Gastrocnemius medialis (tissue), 4 donors: ENCODE data around the gene CCDC85A. TPM values are rescaled to one million over a fixed set of nuclear protein-coding genes. Genes with fewer than 3 reads are reported as not detected.
A peak's percentile ranks its signal among the peaks of the same experiment; 100 is the strongest.

Source experiments
- ATAC-seq, 2 donors: fragments of 150-250 bp; one replicate each; pipeline ENCODE4 v1.9.1; 2016
- DNase-seq, 2 donors: peaks; one replicate each; pipeline ENCODE4 v3.0.0-alpha.2; 2019
- H3K27ac ChIP-seq, 4 donors: fragments of 200-600 bp; sonication (generic); 1 replicate in 1 of 4; 2 replicates in 3 of 4; pipeline ENCODE4 v1.5.1; 2016 to 2018; ENCODE audit warnings: mild to moderate bottlenecking in 2 of 4, moderate library complexity in 1 of 4
- H3K27me3 ChIP-seq, 3 donors: fragments of 200-600 bp; sonication (generic) in 2 of 3; 1 replicate in 1 of 3; 2 replicates in 2 of 3; pipeline versions ENCODE4 v1.5.1 to v1.6.0; 2016 to 2019; ENCODE audit warnings: mild to moderate bottlenecking in 1 of 3, moderate library complexity in 1 of 3
- H3K36me3 ChIP-seq, 2 donors: fragments of 200-600 bp; sonication (generic) in 1 of 2; one replicate each; pipeline ENCODE4 v1.5.1; 2017 to 2018
- H3K4me1 ChIP-seq, 2 donors: fragments of 200-600 bp; sonication (generic) in 1 of 2; one replicate each; pipeline ENCODE4 v1.5.1; 2016 to 2017; ENCODE audit warnings: mild to moderate bottlenecking in 2 of 2
- H3K4me3 ChIP-seq, 4 donors: fragments of 200-600 bp; sonication (generic) in 3 of 4; 1 replicate in 1 of 4; 2 replicates in 3 of 4; pipeline ENCODE4 v1.5.1; 2016 to 2019; ENCODE audit warnings: mild to moderate bottlenecking in 2 of 4
- H3K9me3 ChIP-seq, 3 donors: fragments of 200-600 bp; sonication (generic) in 2 of 3; 1 replicate in 1 of 3; 2 replicates in 2 of 3; pipeline ENCODE4 v1.5.1; 2016 to 2019
- POLR2A ChIP-seq, 2 donors: fragments of 450-650 bp; IDR thresholded peaks; one replicate each; pipeline ENCODE4 v1.6.1; 2017; ENCODE audit warnings: antibody characterized with exemption in 2 of 2, mild to moderate bottlenecking in 2 of 2, moderate library complexity in 2 of 2
- in situ Hi-C, 4 donors: fragments of 200-750 bp; cut with MboI; loops; one replicate each; pipeline versions ENCODE4 v1.15.0 to v1.8.0; 2017; ENCODE audit warnings: low sequenced_read_pairs in 4 of 4
- intact Hi-C: fragments of 100-400 bp; cut with DNase I; formaldehyde crosslinking; loops from one replicate; pipeline ENCODE4 v1.15.1; 2023; ENCODE audit warnings: low total_unique reads
- total RNA-seq, 4 donors: library from RNA; depleted of rRNA; stranded (reverse); fragments of >200 nt; gene quantifications; one replicate each; pipeline versions ENCODE4 v1.1.0 to v1.2.3, GENCODE V29; 2016
- TF ChIP-seq, protein P1 (sequence below), 5 experiments: fragments of 450-650 bp in 3 of 5; fragments of 200-600 bp in 2 of 5; sonication (generic) in 2 of 5; IDR thresholded peaks in 4 of 5; conservative IDR thresholded peaks in 1 of 5; 1 replicate in 4 of 5; 2 replicates in 1 of 5; pipeline ENCODE4 v1.5.1; 2016 to 2019; ENCODE audit warnings: antibody characterized with exemption in 5 of 5, mild to moderate bottlenecking in 3 of 5, moderate library complexity in 3 of 5

Gene CCDC85A
- total RNA-seq, 4 donors from 2014 or later: 4.6 to 8.2 (median 6.1) TPM

GRCh38 chr2:56244911-56245530, 61.2 kb downstream of the CCDC85A start:
- ATAC-seq: no peak
- intact Hi-C loops: no loop called here
- Histone ChIP-seq H3K27ac (no peak overlapping the region), H3K4me3 (no peak overlapping the region), H3K9me3 (no peaks in the 10 kb centered on the region), H3K4me1 (peaks cover 8 to 12% of the 10 kb centered on the region in 2 donors), H3K27me3 (no peaks in the 10 kb centered on the region), H3K36me3 (no peaks in the 10 kb centered on the region)
- in situ Hi-C loops: no loop called here
- no peak for DNase-seq
- TF ChIP-seq, protein P1, sequence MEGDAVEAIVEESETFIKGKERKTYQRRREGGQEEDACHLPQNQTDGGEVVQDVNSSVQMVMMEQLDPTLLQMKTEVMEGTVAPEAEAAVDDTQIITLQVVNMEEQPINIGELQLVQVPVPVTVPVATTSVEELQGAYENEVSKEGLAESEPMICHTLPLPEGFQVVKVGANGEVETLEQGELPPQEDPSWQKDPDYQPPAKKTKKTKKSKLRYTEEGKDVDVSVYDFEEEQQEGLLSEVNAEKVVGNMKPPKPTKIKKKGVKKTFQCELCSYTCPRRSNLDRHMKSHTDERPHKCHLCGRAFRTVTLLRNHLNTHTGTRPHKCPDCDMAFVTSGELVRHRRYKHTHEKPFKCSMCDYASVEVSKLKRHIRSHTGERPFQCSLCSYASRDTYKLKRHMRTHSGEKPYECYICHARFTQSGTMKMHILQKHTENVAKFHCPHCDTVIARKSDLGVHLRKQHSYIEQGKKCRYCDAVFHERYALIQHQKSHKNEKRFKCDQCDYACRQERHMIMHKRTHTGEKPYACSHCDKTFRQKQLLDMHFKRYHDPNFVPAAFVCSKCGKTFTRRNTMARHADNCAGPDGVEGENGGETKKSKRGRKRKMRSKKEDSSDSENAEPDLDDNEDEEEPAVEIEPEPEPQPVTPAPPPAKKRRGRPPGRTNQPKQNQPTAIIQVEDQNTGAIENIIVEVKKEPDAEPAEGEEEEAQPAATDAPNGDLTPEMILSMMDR (IDR thresholded peaks at IDR 0.05 in 4 of 5, conservative IDR thresholded peaks at IDR 0.05 in 1 of 5): no peak
- no peak for TF ChIP-seq POLR2A (IDR thresholded peaks at IDR 0.05)

DNA sequence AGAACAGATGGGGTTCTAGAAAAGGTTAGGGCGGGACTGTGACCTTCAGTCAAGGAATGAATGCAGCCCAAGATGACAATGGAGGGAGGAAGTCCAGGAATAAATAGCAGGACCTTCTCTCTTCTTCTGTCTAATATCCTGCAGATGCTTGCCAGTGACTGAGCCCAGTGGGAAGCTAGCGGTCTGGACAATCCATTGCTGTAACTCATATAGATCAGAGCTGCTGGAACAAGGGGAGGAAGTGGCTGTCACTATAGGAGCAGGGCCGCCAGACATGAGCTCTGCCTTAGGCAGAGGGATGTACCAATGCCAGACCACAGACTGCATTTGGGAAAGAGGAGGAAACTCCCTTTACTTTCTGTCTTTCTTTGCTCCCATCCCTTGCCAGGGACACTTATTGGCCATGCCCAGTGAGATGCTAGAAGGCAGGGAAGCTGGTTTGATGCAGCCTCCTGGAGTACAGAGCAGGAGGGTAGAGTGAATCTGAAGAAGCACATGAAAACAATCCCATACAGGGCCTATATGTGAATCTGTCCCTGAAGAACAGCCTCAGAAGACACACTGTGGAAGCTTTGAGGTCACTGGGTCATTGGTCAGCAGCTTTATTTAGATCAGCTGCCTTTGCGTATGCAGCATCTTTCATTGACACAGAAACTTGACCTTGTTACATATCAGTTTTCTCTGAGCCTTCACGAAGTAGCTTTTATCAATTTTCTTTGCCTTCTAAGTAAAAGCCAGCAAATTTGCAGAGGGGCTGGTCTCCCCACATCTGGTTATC, 65.4 kb downstream of the CCDC85A start:
- Histone ChIP-seq H3K9me3 (no peaks in the 10 kb centered on the region), H3K4me3 (no peak overlapping the region), H3K36me3 (no peaks in the 10 kb centered on the region), H3K4me1 (peaks cover 12 to 16% of the 10 kb centered on the region in 2 donors), H3K27me3 (no peaks in the 10 kb centered on the region), H3K27ac (no peak overlapping the region)
- in situ Hi-C loops: no loop called here
- no peak for TF ChIP-seq POLR2A (IDR thresholded peaks at IDR 0.05)
- TF ChIP-seq, protein P1 (IDR thresholded peaks at IDR 0.05 in 4 of 5, conservative IDR thresholded peaks at IDR 0.05 in 1 of 5): no peak
- DNase-seq: no peak
- ATAC-seq: no peak
- intact Hi-C loops: no loop called here

DNA sequence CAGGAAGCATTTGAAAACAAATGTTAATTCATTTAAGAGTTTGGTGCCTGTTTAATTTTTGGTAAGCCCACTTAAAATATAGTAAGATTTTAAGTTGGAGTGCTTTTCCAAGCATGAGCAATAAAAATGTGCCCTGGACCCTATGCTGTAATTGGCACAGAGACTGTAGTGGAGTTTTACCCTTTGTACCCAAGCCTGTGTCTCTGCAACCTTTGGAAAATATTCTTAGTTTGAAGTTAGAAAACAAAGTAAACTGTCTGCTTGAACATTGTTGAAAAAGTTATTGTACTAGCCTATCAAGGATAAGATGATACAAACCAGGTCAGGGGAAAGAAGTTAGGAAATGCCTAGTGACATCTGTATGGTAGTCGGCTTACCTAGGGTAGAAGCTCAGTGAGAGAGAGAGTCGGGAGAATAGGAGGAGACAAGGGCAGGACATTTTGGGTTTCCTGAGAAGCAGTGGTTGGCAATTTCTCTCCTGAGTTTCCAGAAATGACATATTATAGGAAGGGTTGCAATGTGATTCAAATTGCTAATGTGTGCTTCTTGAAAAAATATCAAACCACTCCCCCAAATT, 66.5 kb downstream of the CCDC85A start:
- Histone ChIP-seq H3K4me3 (no peak overlapping the region), H3K36me3 (no peaks in the 10 kb centered on the region), H3K9me3 (no peaks in the 10 kb centered on the region), H3K27me3 (no peaks in the 10 kb centered on the region), H3K4me1 (peaks cover 12 to 16% of the 10 kb centered on the region in 2 donors), H3K27ac (no peak overlapping the region)
- intact Hi-C loops (no loop called here), in situ Hi-C loops (no loop called here)
- no peak for TF ChIP-seq POLR2A (IDR thresholded peaks at IDR 0.05)
- TF ChIP-seq, protein P1 (IDR thresholded peaks at IDR 0.05 in 4 of 5, conservative IDR thresholded peaks at IDR 0.05 in 1 of 5): no peak
- no peak for ATAC-seq
- DNase-seq: no peak

GRCh38 chr2:56260415-56260814, 76.6 kb downstream of the CCDC85A start:
- no peak overlapping the region for H3K27ac ChIP-seq
- intact Hi-C loops (no loop called here), in situ Hi-C loops (no loop called here)
- no peaks in the 10 kb centered on the region for H3K9me3 ChIP-seq
- no peaks in the 10 kb centered on the region for H3K36me3 ChIP-seq
- DNase-seq (no peak), ATAC-seq (peak in 1 of 2 donors; percentile 30)
- H3K4me1 ChIP-seq: peaks cover 19% of the 10 kb centered on the region in 2 donors
- H3K4me3 ChIP-seq: no peak overlapping the region
- TF ChIP-seq, protein P1 (IDR thresholded peaks at IDR 0.05 in 4 of 5, conservative IDR thresholded peaks at IDR 0.05 in 1 of 5): no peak
- no peak for TF ChIP-seq POLR2A (IDR thresholded peaks at IDR 0.05)
- no peaks in the 10 kb centered on the region for H3K27me3 ChIP-seq
